Loucy (cell line): ENCODE data around the gene DHX40.

Source experiments
- H2AFZ ChIP-seq: fragments of 200-600 bp; sonication (generic); 2 replicates; pipeline ENCODE4 v1.6.0; 2016; ENCODE audit warnings: antibody characterized with exemption, mild to moderate bottlenecking, low read length, moderate library complexity
- H3F3A ChIP-seq: fragments of 200-600 bp; 2 replicates; pipeline ENCODE4 v1.6.0; 2016; ENCODE audit warnings: antibody characterized with exemption, low read depth, mild to moderate bottlenecking
- H3K27me3 ChIP-seq: fragments of 200-600 bp; sonication (generic); 2 replicates; pipeline ENCODE4 v1.6.1; 2014; ENCODE audit warnings: low read length, mild to moderate bottlenecking; ENCODE audit not compliant: insufficient read depth, poor library complexity, severe bottlenecking
- H3K36me3 ChIP-seq: fragments of 200-600 bp; sonication (generic); 2 replicates; pipeline ENCODE4 v1.6.1; 2016; ENCODE audit warnings: low read length; ENCODE audit not compliant: insufficient read depth
- H3K4me1 ChIP-seq: fragments of 200-600 bp; sonication (generic); 2 replicates; pipeline ENCODE4 v1.5.1; 2014; ENCODE audit warnings: low read length, mild to moderate bottlenecking; ENCODE audit not compliant: insufficient read depth, poor library complexity, severe bottlenecking
- H3K4me2 ChIP-seq: fragments of 200-600 bp; sonication (generic); 2 replicates; pipeline ENCODE4 v1.6.0; 2014; ENCODE audit warnings: antibody characterized with exemption, low read length, low read depth, mild to moderate bottlenecking; ENCODE audit not compliant: poor library complexity, severe bottlenecking
- H3K4me3 ChIP-seq: fragments of 200-600 bp; sonication (generic); 2 replicates; pipeline ENCODE4 v1.5.1; 2014; ENCODE audit warnings: low read length, mild to moderate bottlenecking, mixed read lengths; ENCODE audit not compliant: poor library complexity, severe bottlenecking
- H3K79me2 ChIP-seq: fragments of 200-600 bp; sonication (generic); 2 replicates; pipeline ENCODE4 v1.6.1; 2014; ENCODE audit warnings: low read length; ENCODE audit not compliant: insufficient read depth
- H3K9ac ChIP-seq: fragments of 200-600 bp; sonication (generic); 2 replicates; pipeline ENCODE4 v1.6.0; 2014; ENCODE audit warnings: mild to moderate bottlenecking, low read depth, low read length, moderate library complexity; ENCODE audit not compliant: poor library complexity, severe bottlenecking
- H3K9me2 ChIP-seq: fragments of 200-600 bp; sonication (generic); replicated peaks from 2 replicates; pipeline ENCODE4 v1.6.1; 2016; ENCODE audit warnings: low read depth, low read length, mixed read lengths
- H3K9me3 ChIP-seq: fragments of 200-600 bp; sonication (generic); 2 replicates; pipeline ENCODE4 v1.6.1; 2014; ENCODE audit warnings: mild to moderate bottlenecking, antibody characterized with exemption, low read length, low read depth; ENCODE audit not compliant: insufficient read depth
- H4K20me1 ChIP-seq: fragments of 200-600 bp; sonication (generic); 2 replicates; pipeline ENCODE4 v1.6.0; 2014; ENCODE audit warnings: antibody characterized with exemption, low read length, mild to moderate bottlenecking; ENCODE audit not compliant: insufficient read depth, poor library complexity, severe bottlenecking
- CTCF ChIP-seq: fragments of 200-600 bp; sonication (generic); conservative IDR thresholded peaks from 2 replicates; pipeline ENCODE4 v1.5.1; 2014; ENCODE audit warnings: mild to moderate bottlenecking, antibody characterized with exemption, low read length
- EZH2phosphoT487 ChIP-seq: fragments of 200-600 bp; IDR thresholded peaks from 2 replicates; pipeline ENCODE4 v1.6.1; 2018; ENCODE audit warnings: antibody characterized with exemption, mild to moderate bottlenecking, moderate library complexity, borderline replicate concordance

Gene DHX40

GRCh38 chr17:59634632-59635541 is 69.5 kb downstream of the DHX40 start:
- Histone ChIP-seq H3K9me2 (no peaks in the 10 kb centered on the region), H4K20me1 (peaks cover 87% of the 10 kb centered on the region), H3K4me2 (peak overlapping the region; percentile 6), H3K4me1 (peaks cover 27% of the 10 kb centered on the region), H2AFZ (no peak overlapping the region), H3K9me3 (no peaks in the 10 kb centered on the region), H3K4me3 (no peak overlapping the region), H3F3A (no peaks in the 10 kb centered on the region), H3K9ac (no peak overlapping the region), H3K27me3 (no peaks in the 10 kb centered on the region), H3K36me3 (peaks cover 4% of the 10 kb centered on the region; the same call in 1 of the 2 replicates), H3K79me2 (peaks cover 95% of the 10 kb centered on the region)
- TF ChIP-seq CTCF (no peak), EZH2phosphoT487 (no peak)

- no peaks in the 10 kb centered on the region for H3K9me3 ChIP-seq
- H3K4me3 ChIP-seq: no peak overlapping the region
- H2AFZ ChIP-seq: no peak overlapping the region
- no peak overlapping the region for H3K4me2 ChIP-seq
- H3K4me1 ChIP-seq: peaks cover 36% of the 10 kb centered on the region
- H3F3A ChIP-seq: no peaks in the 10 kb centered on the region
- peaks cover 88% of the 10 kb centered on the region for H4K20me1 ChIP-seq
- H3K9ac ChIP-seq: no peak overlapping the region
- peaks cover 93% of the 10 kb centered on the region for H3K79me2 ChIP-seq
- TF ChIP-seq CTCF (no peak), EZH2phosphoT487 (no peak)
- no peaks in the 10 kb centered on the region for H3K36me3 ChIP-seq
- no peaks in the 10 kb centered on the region for H3K9me2 ChIP-seq
- H3K27me3 ChIP-seq: no peaks in the 10 kb centered on the region
These were observed 72.4 kb downstream of the DHX40 start for GRCh38 chr17:59637611-59638310.

GRCh38 chr17:59638553-59638952 is 73.1 kb downstream of the DHX40 start:
- H3K9ac ChIP-seq: no peak overlapping the region
- peaks cover 40% of the 10 kb centered on the region for H3K4me1 ChIP-seq
- H3K9me2 ChIP-seq: no peaks in the 10 kb centered on the region
- no peak for TF ChIP-seq CTCF
- no peak for TF ChIP-seq EZH2phosphoT487
- no peak overlapping the region for H3K4me2 ChIP-seq
- no peaks in the 10 kb centered on the region for H3F3A ChIP-seq
- H3K9me3 ChIP-seq: no peaks in the 10 kb centered on the region
- H2AFZ ChIP-seq: no peak overlapping the region
- peaks cover 90% of the 10 kb centered on the region for H4K20me1 ChIP-seq
- H3K79me2 ChIP-seq: peaks cover 93% of the 10 kb centered on the region
- no peaks in the 10 kb centered on the region for H3K27me3 ChIP-seq
- H3K36me3 ChIP-seq: no peaks in the 10 kb centered on the region
- no peak overlapping the region for H3K4me3 ChIP-seq
